K562 (cell line): Measurements from ENCODE around the gene SCYL1. TPM values are rescaled to one million over a fixed set of nuclear protein-coding genes. Genes with fewer than 3 reads are reported as not detected.
A peak's percentile ranks its signal among the peaks of the same experiment; 100 is the strongest.

ENCODE experiments used
- HDGF ChIP-seq: fragments of 450-650 bp; IDR thresholded peaks from 2 replicates; pipeline ENCODE4 v1.6.1; 2016
- KHSRP ChIP-seq: fragments of 450-650 bp; IDR thresholded peaks from 2 replicates; pipeline ENCODE4 v1.6.1; 2017
- L3MBTL2 ChIP-seq: fragments of 450-650 bp; IDR thresholded peaks from 2 replicates; pipeline ENCODE4 v1.6.1; 2016; ENCODE audit warnings: mild to moderate bottlenecking, moderate library complexity
- NR0B1 ChIP-seq: fragments of 450-650 bp; IDR thresholded peaks from one replicate; pipeline ENCODE4 v1.6.1; 2018; ENCODE audit warnings: mild to moderate bottlenecking, moderate library complexity; ENCODE audit not compliant: partially characterized antibody
- RBBP5 ChIP-seq: fragments of 200-600 bp; sonication (generic); IDR thresholded peaks from 2 replicates; pipeline ENCODE4 v1.6.1; 2012; ENCODE audit warnings: borderline replicate concordance, mild to moderate bottlenecking, low read length, control low read depth, inconsistent platforms; ENCODE audit not compliant: insufficient read depth, poor library complexity, severe bottlenecking
- SETDB1 ChIP-seq: IDR thresholded peaks from one replicate; pipeline ENCODE4 v1.6.1; 2012; ENCODE audit warnings: low read length, control low read depth, inconsistent platforms
- SMAD2 ChIP-seq: fragments of 150-350 bp; IDR thresholded peaks from 2 replicates; pipeline ENCODE4 v1.6.1; 2014; ENCODE audit warnings: low read depth, mild to moderate bottlenecking, low read length
- SMC3 ChIP-seq: conservative IDR thresholded peaks from 2 replicates; pipeline ENCODE4 v1.6.1; 2011; ENCODE audit warnings: low read depth, low read length, improper control_type of control experiment; ENCODE audit not compliant: insufficient read depth
- SRSF1 ChIP-seq: fragments of 200-400 bp; formaldehyde crosslinking; IDR thresholded peaks from 2 replicates; pipeline ENCODE4 v1.6.1; 2017; ENCODE audit warnings: mild to moderate bottlenecking, low read depth, low read length, moderate library complexity
- ZNF165 ChIP-seq: fragments of 250-450 bp; sonication (Bioruptor Pico); IDR thresholded peaks from 2 replicates; pipeline ENCODE4 v1.4.0; 2020; ENCODE audit warnings: borderline replicate concordance
- ZNF282 ChIP-seq: sonication (generic); formaldehyde crosslinking; IDR thresholded peaks from 2 replicates; pipeline ENCODE4 v1.8.1; 2023; ENCODE audit warnings: missing genetic modification reagents
- ZNF408 ChIP-seq: fragments of 250-450 bp; sonication (Bioruptor Pico); IDR thresholded peaks from 2 replicates; pipeline ENCODE4 v1.4.0; 2020; ENCODE audit warnings: low read depth, mild to moderate bottlenecking, moderate library complexity
- polyA plus RNA-seq, 8 experiments: library from polyadenylated mRNA; depleted of rRNA in 4 of 8; stranded (reverse) in 5 of 8; unstranded in 3 of 8; fragments of >200 nt; fragmentation: Nextera tagmentation in 2 of 8; fragmentation: Illumina TruSeq in 1 of 8; extraction: Ambion mirVana in 2 of 8; extraction: Trizol in 1 of 8; gene quantifications; 2 replicates each; pipeline versions ENCODE4 v1.2.1 to v1.2.3, GENCODE V29; 2011 to 2014; ENCODE audit warnings: inconsistent platforms in 1 of 8, missing spikeins in 1 of 8
- total RNA-seq, 7 experiments: library from RNA; depleted of rRNA in 6 of 7; stranded (reverse); fragments of >200 nt in 6 of 7; fragmentation: Illumina TruSeq in 2 of 7; extraction: Trizol in 2 of 7; gene quantifications; 2 replicates each; pipeline versions ENCODE4 v1.2.1 to v1.2.3, GENCODE V29; 2011 to 2021; ENCODE audit warnings: low replicate concordance in 1 of 7
- TF ChIP-seq, protein P1 (sequence below): fragments of 250-450 bp; sonication (Bioruptor Pico); IDR thresholded peaks from 2 replicates; pipeline ENCODE4 v1.5.0; 2021

SCYL1 gene
- total and polyA plus RNA-seq, 9 of the 15 experiments (the other 6 are each of a cell fraction or from before 2014, with no cell fraction given), result 1.9 to 145 (median 57.6) TPM

DNA sequence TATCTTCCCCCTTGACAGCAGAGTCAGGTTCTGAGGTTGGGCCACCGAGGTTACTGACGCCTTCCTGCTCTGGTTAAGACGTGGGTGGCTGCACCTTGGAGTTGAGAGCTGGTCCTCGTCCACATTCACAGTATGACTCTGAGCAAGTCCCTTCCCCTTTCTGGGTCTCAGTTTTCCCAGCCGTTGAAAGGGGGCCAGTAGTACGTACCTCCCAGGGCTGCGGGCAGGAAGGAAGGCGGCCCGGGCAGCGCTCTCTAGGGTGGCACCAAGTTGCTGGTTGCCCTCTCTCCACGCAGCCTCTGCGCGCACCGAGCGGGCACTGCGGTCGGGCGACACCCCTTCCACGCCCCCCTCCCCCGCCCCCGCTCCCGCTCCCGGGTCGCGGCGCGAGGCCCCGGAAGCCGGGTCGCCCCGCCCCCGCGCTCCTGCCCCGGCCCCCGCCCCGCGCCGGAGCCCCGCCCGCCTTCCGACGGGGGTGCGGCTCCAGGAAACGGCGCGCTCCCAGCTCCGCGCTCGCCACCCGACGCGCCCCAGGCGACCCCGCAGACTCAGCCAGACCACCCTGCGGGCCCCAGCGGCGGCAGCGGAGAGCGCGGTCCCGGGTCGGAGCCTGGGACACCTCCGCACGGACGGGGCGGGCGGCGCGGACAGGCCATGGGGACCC, 50.8 kb downstream of the SCYL1 start, which contains the start of gene EHBP1L1 (continued):
- TF ChIP-seq SMAD2 (no peak), ZNF165 (CRISPR knock-in tag) (no peak), ZNF408 (CRISPR knock-in tag) (no peak), NR0B1 (no peak), HDGF (peak; percentile 96; the same call in 1 of the 2 replicates), SRSF1 (no peak), SMC3 (no peak), L3MBTL2 (no peak; the same call in 1 of the 2 replicates), RBBP5 (peak; percentile 21), SETDB1 (no peak), KHSRP (no peak), ZNF282 (no peak)
- TF ChIP-seq, protein P1, sequence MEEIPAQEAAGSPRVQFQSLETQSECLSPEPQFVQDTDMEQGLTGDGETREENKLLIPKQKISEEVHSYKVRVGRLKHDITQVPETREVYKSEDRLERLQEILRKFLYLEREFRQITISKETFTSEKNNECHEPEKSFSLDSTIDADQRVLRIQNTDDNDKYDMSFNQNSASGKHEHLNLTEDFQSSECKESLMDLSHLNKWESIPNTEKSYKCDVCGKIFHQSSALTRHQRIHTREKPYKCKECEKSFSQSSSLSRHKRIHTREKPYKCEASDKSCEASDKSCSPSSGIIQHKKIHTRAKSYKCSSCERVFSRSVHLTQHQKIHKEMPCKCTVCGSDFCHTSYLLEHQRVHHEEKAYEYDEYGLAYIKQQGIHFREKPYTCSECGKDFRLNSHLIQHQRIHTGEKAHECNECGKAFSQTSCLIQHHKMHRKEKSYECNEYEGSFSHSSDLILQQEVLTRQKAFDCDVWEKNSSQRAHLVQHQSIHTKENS (CRISPR knock-in tag), result no peak
